OCI-LY3 (cell line): ENCODE measurements around the gene ERVH48-1.
"Not testable (repeated sequence)": the region's sequence is repeated elsewhere in the genome, so short reads cannot be mapped to it uniquely, and the experiment has no call there.

ENCODE experiments used
- H2AFZ ChIP-seq: fragments of 200-600, 300-600 bp; shearing (Covaris generic); 2 replicates; pipeline ENCODE4 v1.6.0; 2014; ENCODE audit warnings: antibody characterized with exemption, low read depth, low read length
- H3K27ac ChIP-seq: fragments of 200-600, 300-600 bp; sonication (generic); 2 replicates; pipeline ENCODE4 v1.5.1; 2014; ENCODE audit warnings: mild to moderate bottlenecking, low read length, moderate library complexity, mixed read lengths
- H3K27me3 ChIP-seq: fragments of 200-600, 300-600 bp; sonication (generic); 2 replicates; pipeline ENCODE4 v1.6.1; 2014; ENCODE audit warnings: low read depth, low read length, mixed read lengths
- H3K36me3 ChIP-seq: fragments of 200-600, 300-600 bp; sonication (generic); replicated peaks from 2 replicates; pipeline ENCODE3; 2014; ENCODE audit warnings: low read depth, low read length, mixed read lengths
- H3K4me1 ChIP-seq: fragments of 300-600, 200-600 bp; sonication (generic); 2 replicates; pipeline ENCODE4 v1.6.1; 2014; ENCODE audit warnings: low read length, mixed read lengths
- H3K4me2 ChIP-seq: fragments of 200-600, 300-600 bp; sonication (generic); 2 replicates; pipeline ENCODE4 v1.6.1; 2014; ENCODE audit warnings: low read length, mixed read lengths
- H3K4me3 ChIP-seq: fragments of 300-600, 200-600 bp; sonication (generic); 2 replicates; pipeline ENCODE4 v1.5.1; 2014; ENCODE audit warnings: antibody characterized with exemption, mild to moderate bottlenecking, low read length, moderate library complexity
- H3K79me2 ChIP-seq: fragments of 300-600, 200-600 bp; shearing (Covaris generic); 2 replicates; pipeline ENCODE4 v1.6.1; 2014; ENCODE audit warnings: mild to moderate bottlenecking, low read length, mixed read lengths
- H3K9ac ChIP-seq: fragments of 300-600, 200-600 bp; shearing (Covaris generic); 2 replicates; pipeline ENCODE4 v1.6.0; 2014; ENCODE audit warnings: mild to moderate bottlenecking, low read length, moderate library complexity
- H3K9me3 ChIP-seq: fragments of 200-600, 300-600 bp; shearing (Covaris generic); 2 replicates; pipeline ENCODE4 v1.6.1; 2014; ENCODE audit warnings: low read length, mixed read lengths; ENCODE audit not compliant: insufficient read depth
- H4K20me1 ChIP-seq: fragments of 200-600, 300-600 bp; sonication (generic); 2 replicates; pipeline ENCODE4 v1.6.1; 2016; ENCODE audit warnings: low read length, mixed read lengths; ENCODE audit not compliant: insufficient read depth
- EZH2phosphoT487 ChIP-seq: fragments of 200-600 bp; shearing (Covaris generic); IDR thresholded peaks from 2 replicates; pipeline ENCODE4 v1.6.1; 2018; ENCODE audit warnings: antibody characterized with exemption, mixed run types, low read depth
- TF ChIP-seq, protein P1 (sequence below): fragments of 200-600, 300-600 bp; sonication (generic); IDR thresholded peaks from 2 replicates; pipeline ENCODE4 v1.5.1; 2014; ENCODE audit warnings: antibody characterized with exemption, low read length, low read depth

Gene ERVH48-1

DNA sequence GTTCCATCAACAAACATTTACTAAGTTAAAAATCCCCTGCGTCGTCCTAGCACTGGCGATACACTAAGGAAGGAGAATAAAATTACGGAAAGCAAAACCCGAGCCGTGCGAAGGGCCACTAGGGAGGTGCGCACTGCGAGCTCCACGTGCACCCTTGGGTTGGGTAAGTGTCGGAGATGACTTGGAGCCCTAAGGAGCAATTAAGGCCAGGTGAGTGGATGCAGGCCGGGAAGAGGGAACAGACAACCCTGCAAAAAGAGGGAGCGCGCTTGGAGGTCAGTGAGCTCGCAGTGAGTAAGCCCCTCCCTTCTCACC is 46.8 kb downstream of the ERVH48-1 start:
- TF ChIP-seq, protein P1, sequence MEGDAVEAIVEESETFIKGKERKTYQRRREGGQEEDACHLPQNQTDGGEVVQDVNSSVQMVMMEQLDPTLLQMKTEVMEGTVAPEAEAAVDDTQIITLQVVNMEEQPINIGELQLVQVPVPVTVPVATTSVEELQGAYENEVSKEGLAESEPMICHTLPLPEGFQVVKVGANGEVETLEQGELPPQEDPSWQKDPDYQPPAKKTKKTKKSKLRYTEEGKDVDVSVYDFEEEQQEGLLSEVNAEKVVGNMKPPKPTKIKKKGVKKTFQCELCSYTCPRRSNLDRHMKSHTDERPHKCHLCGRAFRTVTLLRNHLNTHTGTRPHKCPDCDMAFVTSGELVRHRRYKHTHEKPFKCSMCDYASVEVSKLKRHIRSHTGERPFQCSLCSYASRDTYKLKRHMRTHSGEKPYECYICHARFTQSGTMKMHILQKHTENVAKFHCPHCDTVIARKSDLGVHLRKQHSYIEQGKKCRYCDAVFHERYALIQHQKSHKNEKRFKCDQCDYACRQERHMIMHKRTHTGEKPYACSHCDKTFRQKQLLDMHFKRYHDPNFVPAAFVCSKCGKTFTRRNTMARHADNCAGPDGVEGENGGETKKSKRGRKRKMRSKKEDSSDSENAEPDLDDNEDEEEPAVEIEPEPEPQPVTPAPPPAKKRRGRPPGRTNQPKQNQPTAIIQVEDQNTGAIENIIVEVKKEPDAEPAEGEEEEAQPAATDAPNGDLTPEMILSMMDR: no peak
- no peak for TF ChIP-seq EZH2phosphoT487
- no peaks in the 10 kb centered on the region for H4K20me1 ChIP-seq
- peaks cover 55% of the 10 kb centered on the region for H3K79me2 ChIP-seq
- no peaks in the 10 kb centered on the region for H3K27me3 ChIP-seq
- peak overlapping the region; percentile 96 for H3K4me2 ChIP-seq
- peak overlapping the region; percentile 63 for H3K27ac ChIP-seq
- peak overlapping the region; percentile 85 for H3K9ac ChIP-seq
- H2AFZ ChIP-seq: 0 out of 2 replicates have a peak overlapping the region, but pooled peaks have one; percentile 7
- H3K4me3 ChIP-seq: peak overlapping the region; percentile 93
- H3K9me3 ChIP-seq: no peaks in the 10 kb centered on the region
- H3K36me3 ChIP-seq: peaks cover 2% of the 10 kb centered on the region
- H3K4me1 ChIP-seq: peaks cover 12% of the 10 kb centered on the region; the same call in 1 of the 2 replicates

GRCh38 chr21:42875811-42876210 is 49.6 kb downstream of the ERVH48-1 start:
- H3K36me3 ChIP-seq: peaks cover 14% of the 10 kb centered on the region
- H3K4me2 ChIP-seq, H3K9me3 ChIP-seq, H3K9ac ChIP-seq, H3K4me3 ChIP-seq, H2AFZ ChIP-seq, H3K27me3 ChIP-seq, H3K27ac ChIP-seq, H4K20me1 ChIP-seq: not testable (repeated sequence)
- H3K4me1 ChIP-seq: peaks cover 12% of the 10 kb centered on the region; the same call in 1 of the 2 replicates
- peaks cover 72% of the 10 kb centered on the region for H3K79me2 ChIP-seq

- H3K4me1 ChIP-seq: peaks cover 5% of the 10 kb centered on the region; the same call in 1 of the 2 replicates
- no peaks in the 10 kb centered on the region for H3K9me3 ChIP-seq
- no peak overlapping the region for H3K4me2 ChIP-seq
- no peaks in the 10 kb centered on the region for H3K27me3 ChIP-seq
- H3K9ac ChIP-seq: no peak overlapping the region
- peaks cover 25% of the 10 kb centered on the region for H3K36me3 ChIP-seq
- H3K79me2 ChIP-seq: peaks cover 73% of the 10 kb centered on the region
- H4K20me1 ChIP-seq: 0 out of 2 replicates have a peak, but pooled peaks cover 6% of the 10 kb centered on the region
- no peak overlapping the region for H3K27ac ChIP-seq
- H2AFZ ChIP-seq: no peak overlapping the region
- TF ChIP-seq, protein P1: no peak
- no peak for TF ChIP-seq EZH2phosphoT487
- H3K4me3 ChIP-seq: no peak overlapping the region
Observed at GRCh38 chr21:42873096-42873495, 52.3 kb downstream of the ERVH48-1 start.

DNA sequence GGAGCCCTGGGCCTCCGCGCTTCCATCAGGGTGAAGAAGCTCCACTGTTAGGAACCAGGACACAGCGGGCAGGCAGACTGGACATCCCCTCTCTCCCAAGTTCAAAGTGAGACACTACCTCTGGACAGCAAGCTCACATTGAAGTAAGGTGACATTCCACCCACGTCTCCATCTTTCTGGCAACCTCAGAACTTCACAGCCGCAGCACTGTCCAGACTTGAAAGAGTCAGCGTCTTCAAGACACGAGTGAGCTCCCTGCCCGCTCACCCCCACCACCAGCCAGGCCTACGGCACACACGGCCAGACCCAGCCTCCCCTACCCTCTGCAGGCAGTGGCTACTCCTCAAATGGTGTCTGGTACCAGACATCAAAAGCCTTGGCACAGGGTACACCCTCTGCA is 57.2 kb downstream of the ERVH48-1 start:
- Histone ChIP-seq H3K4me2 (no peak overlapping the region), H3K36me3 (peaks cover 45% of the 10 kb centered on the region), H3K9ac (no peak overlapping the region), H3K27me3 (no peaks in the 10 kb centered on the region), H3K4me3 (no peak overlapping the region), H3K27ac (no peak overlapping the region), H3K79me2 (peaks cover 83% of the 10 kb centered on the region), H3K9me3 (no peaks in the 10 kb centered on the region), H2AFZ (no peak overlapping the region), H3K4me1 (no peaks in the 10 kb centered on the region), H4K20me1 (peaks cover 23% of the 10 kb centered on the region)
- TF ChIP-seq EZH2phosphoT487: no peak
- TF ChIP-seq, protein P1: no peak
